ENCODE results near the gene B3GNT7.
"Not testable (repeated sequence)": the region's sequence is repeated elsewhere in the genome, so short reads cannot be mapped to it uniquely, and the experiment has no call there.

Gene B3GNT7

GRCh38 chr2:231425811-231426703, 30.5 kb downstream of the B3GNT7 start:
- DNase-seq (ENCODE audit: low read depth): peak; percentile 65

- no peak for DNase-seq (ENCODE audit: low read depth)
These were observed 31.6 kb downstream of the B3GNT7 start for GRCh38 chr2:231427116-231427515.

- no peak for DNase-seq (ENCODE audit: low read depth)
These were observed 33.6 kb downstream of the B3GNT7 start for GRCh38 chr2:231429152-231429551.

- DNase-seq (ENCODE audit: low read depth): no peak
These were observed 34.4 kb downstream of the B3GNT7 start for GRCh38 chr2:231429901-231430300.

GRCh38 chr2:231430437-231430836, 34.9 kb downstream of the B3GNT7 start:
- DNase-seq (ENCODE audit: low read depth): not testable (repeated sequence)

GRCh38 chr2:231431606-231432005, 36.1 kb downstream of the B3GNT7 start:
- no peak for DNase-seq (ENCODE audit: low read depth)

- no peak for DNase-seq (ENCODE audit: low read depth)
These were observed 38.5 kb downstream of the B3GNT7 start for GRCh38 chr2:231433990-231434389.

- DNase-seq (ENCODE audit: low read depth): no peak
These were observed 41.4 kb downstream of the B3GNT7 start for GRCh38 chr2:231436957-231437356.

GRCh38 chr2:231449503-231450054, 54.1 kb downstream of the B3GNT7 start:
- no peak for DNase-seq (ENCODE audit: low read depth)

GRCh38 chr2:231450548-231450989, 55.1 kb downstream of the B3GNT7 start:
- no peak for DNase-seq (ENCODE audit: low read depth)

Measured in stimulated activated CD8-positive, alpha-beta memory T cell treated with anti-CD3 and anti-CD28 coated beads, Interleukin-12 subunit alpha, Interleukin-12 subunit beta, amount 100 ng/mL, for 4 hours (primary cell).